ENCODE measurements around the gene PITX1.

The PITX1 gene

DNA sequence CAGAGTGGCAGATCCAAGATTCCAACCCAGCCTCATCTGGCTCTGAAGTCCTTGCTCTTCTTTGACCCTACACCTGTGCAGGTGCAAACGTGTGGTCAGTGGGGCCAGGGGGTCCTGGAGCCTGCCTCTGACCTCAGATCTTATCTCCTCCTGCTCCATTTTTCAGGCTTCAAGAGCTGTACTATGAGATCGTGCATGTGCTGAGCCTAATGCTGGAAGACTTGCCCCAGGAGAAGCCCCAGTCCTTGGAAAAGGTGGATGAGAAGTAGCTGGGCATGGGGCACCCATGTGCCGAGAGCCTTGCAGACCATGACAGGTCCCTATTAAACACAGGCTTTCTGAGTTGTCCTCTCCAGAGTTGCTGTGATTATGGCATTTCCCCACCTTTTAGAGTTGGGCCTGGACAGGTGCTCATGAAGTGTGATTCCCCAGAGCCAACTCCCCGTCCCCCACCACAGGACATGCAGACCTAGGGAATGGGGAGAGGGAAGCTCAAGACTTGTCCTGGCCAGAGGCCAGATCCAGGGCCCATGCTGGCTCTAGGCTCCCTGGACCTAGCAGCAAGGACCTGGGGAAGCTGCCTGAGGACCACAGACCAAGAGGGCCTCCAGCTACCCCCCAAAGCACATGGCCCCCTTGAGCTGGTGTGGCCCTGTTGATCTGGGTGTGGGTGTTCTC is 22.5 kb downstream of the PITX1 start:
- no peaks in the 10 kb centered on the region for H3K9me2 ChIP-seq (replicated peaks; ENCODE audit: insufficient read depth, low read length)
- no peaks in the 10 kb centered on the region for H3K79me2 ChIP-seq (ENCODE audit: low read length)
- no peak for DNase-seq
- TF ChIP-seq, protein P1, sequence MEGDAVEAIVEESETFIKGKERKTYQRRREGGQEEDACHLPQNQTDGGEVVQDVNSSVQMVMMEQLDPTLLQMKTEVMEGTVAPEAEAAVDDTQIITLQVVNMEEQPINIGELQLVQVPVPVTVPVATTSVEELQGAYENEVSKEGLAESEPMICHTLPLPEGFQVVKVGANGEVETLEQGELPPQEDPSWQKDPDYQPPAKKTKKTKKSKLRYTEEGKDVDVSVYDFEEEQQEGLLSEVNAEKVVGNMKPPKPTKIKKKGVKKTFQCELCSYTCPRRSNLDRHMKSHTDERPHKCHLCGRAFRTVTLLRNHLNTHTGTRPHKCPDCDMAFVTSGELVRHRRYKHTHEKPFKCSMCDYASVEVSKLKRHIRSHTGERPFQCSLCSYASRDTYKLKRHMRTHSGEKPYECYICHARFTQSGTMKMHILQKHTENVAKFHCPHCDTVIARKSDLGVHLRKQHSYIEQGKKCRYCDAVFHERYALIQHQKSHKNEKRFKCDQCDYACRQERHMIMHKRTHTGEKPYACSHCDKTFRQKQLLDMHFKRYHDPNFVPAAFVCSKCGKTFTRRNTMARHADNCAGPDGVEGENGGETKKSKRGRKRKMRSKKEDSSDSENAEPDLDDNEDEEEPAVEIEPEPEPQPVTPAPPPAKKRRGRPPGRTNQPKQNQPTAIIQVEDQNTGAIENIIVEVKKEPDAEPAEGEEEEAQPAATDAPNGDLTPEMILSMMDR (IDR thresholded peaks at IDR 0.05; ENCODE audit: low read length), result no peak
- TF ChIP-seq EZH2 (optimal IDR thresholded peaks at IDR 0.05; ENCODE audit: low read depth, low read length) (no peak), EZH2phosphoT487 (IDR thresholded peaks at IDR 0.05; ENCODE audit: low read length) (no peak)
- H3K27me3 ChIP-seq (replicated peaks; ENCODE audit: insufficient read depth, low read length), result no peaks in the 10 kb centered on the region
- H3K27ac ChIP-seq (ENCODE audit: low read length), result no peak overlapping the region
- H4K20me1 ChIP-seq (ENCODE audit: insufficient read depth, low read length), result no peaks in the 10 kb centered on the region
- peaks cover 6% of the 10 kb centered on the region; the same call in 1 of the 2 replicates for H3K4me1 ChIP-seq (ENCODE audit: low read length)
- H3K9me3 ChIP-seq (replicated peaks; ENCODE audit: insufficient read depth, low read length), result no peaks in the 10 kb centered on the region
- H2AFZ ChIP-seq (ENCODE audit: low read length), result no peak overlapping the region
- H3F3A ChIP-seq (ENCODE audit: insufficient read depth, low read length), result no peaks in the 10 kb centered on the region
- H3K36me3 ChIP-seq (replicated peaks; ENCODE audit: insufficient read depth, low read length), result no peaks in the 10 kb centered on the region
- no peak overlapping the region for H3K4me3 ChIP-seq (ENCODE audit: low read length)
- no peak overlapping the region for H3K4me2 ChIP-seq (ENCODE audit: low read depth, low read length)
- no peak overlapping the region for H3K9ac ChIP-seq (ENCODE audit: low read length)

DNA sequence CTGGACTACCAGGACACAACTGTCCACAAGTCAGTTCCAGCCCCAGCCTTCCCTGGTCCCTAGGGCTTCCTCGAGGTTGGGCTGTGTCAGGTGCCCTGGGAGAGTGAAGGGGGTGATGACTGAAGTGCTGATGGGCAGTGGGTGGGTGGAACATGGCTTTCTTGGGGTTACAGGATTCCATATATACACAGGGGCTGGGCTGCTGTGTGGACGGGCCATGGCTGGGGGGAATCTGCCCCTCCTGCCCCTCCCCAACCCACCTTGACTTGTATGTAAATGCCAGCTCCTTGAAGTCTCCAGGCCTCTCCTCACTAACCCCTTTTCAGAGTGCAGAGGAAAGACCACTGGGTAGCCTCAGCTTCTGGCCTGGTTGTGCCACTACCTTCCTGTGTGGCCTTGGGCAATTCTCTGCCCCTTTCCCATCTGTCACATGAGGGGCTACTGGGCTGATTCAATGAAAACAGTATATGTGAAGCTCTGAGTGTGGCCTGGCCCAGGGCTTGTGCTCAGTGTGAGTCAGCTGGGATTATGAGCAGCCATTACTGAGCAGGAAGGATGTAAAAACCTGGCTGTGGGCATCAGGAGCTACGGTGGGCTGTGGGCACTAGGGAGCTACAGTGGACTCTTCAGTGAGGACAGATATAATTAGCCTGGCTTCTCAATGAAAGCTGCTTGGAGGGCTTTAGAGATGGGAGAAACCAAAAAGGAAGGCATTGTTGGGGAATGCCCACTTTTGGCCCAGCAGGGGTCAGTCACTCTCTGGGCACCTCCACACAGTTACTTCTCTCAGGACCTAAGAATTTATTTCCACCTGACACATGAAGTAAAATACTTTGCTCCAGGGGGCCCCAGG is 23.3 kb downstream of the PITX1 start:
- Histone ChIP-seq H3K9me2 (replicated peaks; ENCODE audit: insufficient read depth, low read length) (no peaks in the 10 kb centered on the region), H3K36me3 (replicated peaks; ENCODE audit: insufficient read depth, low read length) (no peaks in the 10 kb centered on the region), H3K27ac (ENCODE audit: low read length) (no peak overlapping the region), H3K27me3 (replicated peaks; ENCODE audit: insufficient read depth, low read length) (no peaks in the 10 kb centered on the region), H3K4me2 (ENCODE audit: low read depth, low read length) (no peak overlapping the region), H3K9me3 (replicated peaks; ENCODE audit: insufficient read depth, low read length) (no peaks in the 10 kb centered on the region), H3K9ac (ENCODE audit: low read length) (no peak overlapping the region), H2AFZ (ENCODE audit: low read length) (no peak overlapping the region), H3K4me1 (ENCODE audit: low read length) (peaks cover 6% of the 10 kb centered on the region; the same call in 1 of the 2 replicates), H3K79me2 (ENCODE audit: low read length) (no peaks in the 10 kb centered on the region), H3F3A (ENCODE audit: insufficient read depth, low read length) (no peaks in the 10 kb centered on the region), H4K20me1 (ENCODE audit: insufficient read depth, low read length) (no peaks in the 10 kb centered on the region), H3K4me3 (ENCODE audit: low read length) (no peak overlapping the region)
- DNase-seq, result no peak
- TF ChIP-seq, protein P1 (IDR thresholded peaks at IDR 0.05; ENCODE audit: low read length), result peak; percentile 27
- no peak for TF ChIP-seq EZH2phosphoT487 (IDR thresholded peaks at IDR 0.05; ENCODE audit: low read length)

DNA sequence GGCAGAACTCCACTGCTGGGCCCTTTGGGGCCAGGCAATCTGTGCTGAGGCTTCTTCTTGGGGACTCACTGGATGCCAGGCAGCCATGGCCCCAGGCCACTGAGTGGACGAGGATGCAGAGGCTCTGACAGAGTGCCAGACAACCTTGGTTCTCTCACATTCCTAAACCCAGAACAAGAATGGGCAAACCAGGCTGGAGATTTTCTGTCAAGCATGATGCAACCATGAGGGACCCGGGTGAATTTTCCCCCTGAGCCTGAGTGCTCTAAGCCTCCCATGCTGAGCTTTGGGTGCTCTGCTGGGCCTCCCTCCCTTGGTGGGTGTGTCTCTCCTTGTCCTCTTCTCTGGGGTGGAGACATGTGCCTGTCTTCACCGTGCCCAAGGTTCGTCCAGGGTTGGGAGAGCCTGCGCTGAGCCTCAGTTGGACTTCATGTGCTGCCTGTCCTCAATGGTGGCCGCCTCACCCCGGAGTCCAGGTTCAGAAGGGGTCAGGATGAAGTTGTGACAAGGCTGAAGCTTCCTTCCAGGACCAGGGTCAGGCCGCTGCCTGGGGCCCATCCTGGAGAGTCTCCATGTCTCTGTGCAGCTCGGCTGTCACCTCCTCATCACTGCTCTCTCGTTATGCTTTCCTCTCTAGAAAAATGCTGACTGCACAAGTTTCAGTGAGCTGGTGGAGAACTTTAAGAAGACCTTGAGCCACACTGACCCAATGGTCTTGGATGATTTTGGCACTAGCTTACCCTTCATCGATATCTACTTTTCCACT is 24.1 kb downstream of the PITX1 start:
- no peaks in the 10 kb centered on the region for H3K27me3 ChIP-seq (replicated peaks; ENCODE audit: insufficient read depth, low read length)
- H3K79me2 ChIP-seq (ENCODE audit: low read length), result no peaks in the 10 kb centered on the region
- TF ChIP-seq EZH2phosphoT487 (IDR thresholded peaks at IDR 0.05; ENCODE audit: low read length) (no peak), EZH2 (optimal IDR thresholded peaks at IDR 0.05; ENCODE audit: low read depth, low read length) (no peak)
- TF ChIP-seq, protein P1 (IDR thresholded peaks at IDR 0.05; ENCODE audit: low read length), result no peak
- no peak overlapping the region for H3K9ac ChIP-seq (ENCODE audit: low read length)
- H3K9me3 ChIP-seq (replicated peaks; ENCODE audit: insufficient read depth, low read length), result no peaks in the 10 kb centered on the region
- no peak overlapping the region for H3K4me2 ChIP-seq (ENCODE audit: low read depth, low read length)
- H3K36me3 ChIP-seq (replicated peaks; ENCODE audit: insufficient read depth, low read length), result no peaks in the 10 kb centered on the region
- no peaks in the 10 kb centered on the region for H3K9me2 ChIP-seq (replicated peaks; ENCODE audit: insufficient read depth, low read length)
- DNase-seq, result no peak
- H3F3A ChIP-seq (ENCODE audit: insufficient read depth, low read length), result no peaks in the 10 kb centered on the region
- no peaks in the 10 kb centered on the region for H4K20me1 ChIP-seq (ENCODE audit: insufficient read depth, low read length)
- peaks cover 6% of the 10 kb centered on the region; the same call in 1 of the 2 replicates for H3K4me1 ChIP-seq (ENCODE audit: low read length)
- H2AFZ ChIP-seq (ENCODE audit: low read length), result no peak overlapping the region
- H3K4me3 ChIP-seq (ENCODE audit: low read length), result no peak overlapping the region
- H3K27ac ChIP-seq (ENCODE audit: low read length), result no peak overlapping the region

Measured in MM.1S (cell line).